Measurements from ENCODE around the gene MS4A15. TPM values are rescaled to one million over a fixed set of nuclear protein-coding genes. Genes with fewer than 3 reads are reported as not detected.
"Not testable (repeated sequence)": the region's sequence is repeated elsewhere in the genome, so short reads cannot be mapped to it uniquely, and the experiment has no call there.

Gene MS4A15
- total and polyA plus RNA-seq, 4 donors = 0.17 TPM; not detected in 3

GRCh38 chr11:60748225-60748624 lies 8.4 kb upstream of the MS4A15 start:
- H3K36me3 ChIP-seq (ENCODE audit: control insufficient read depth, insufficient read depth, low read length) = no peaks in the 10 kb centered on the region
- no peaks in the 10 kb centered on the region for H3K9me3 ChIP-seq (ENCODE audit: control insufficient read depth, insufficient read depth, low read length)
- no peak overlapping the region for H3K4me3 ChIP-seq (ENCODE audit: low read depth, low read length)
- DNase-seq (ENCODE audit: low read depth in 4 of 6, low spot score in 6 of 6) = no peak
- H3K4me1 ChIP-seq (ENCODE audit: control insufficient read depth, insufficient read depth, low read length) = no peaks in the 10 kb centered on the region
- H3K27ac ChIP-seq (ENCODE audit: low read depth, low read length) = no peak overlapping the region
- 88% methylated on average over 15 of the region's 17 CpGs for WGBS (ENCODE audit: insufficient coverage)
- H3K27me3 ChIP-seq (ENCODE audit: control insufficient read depth, insufficient read depth, low read length) = no peaks in the 10 kb centered on the region

DNA sequence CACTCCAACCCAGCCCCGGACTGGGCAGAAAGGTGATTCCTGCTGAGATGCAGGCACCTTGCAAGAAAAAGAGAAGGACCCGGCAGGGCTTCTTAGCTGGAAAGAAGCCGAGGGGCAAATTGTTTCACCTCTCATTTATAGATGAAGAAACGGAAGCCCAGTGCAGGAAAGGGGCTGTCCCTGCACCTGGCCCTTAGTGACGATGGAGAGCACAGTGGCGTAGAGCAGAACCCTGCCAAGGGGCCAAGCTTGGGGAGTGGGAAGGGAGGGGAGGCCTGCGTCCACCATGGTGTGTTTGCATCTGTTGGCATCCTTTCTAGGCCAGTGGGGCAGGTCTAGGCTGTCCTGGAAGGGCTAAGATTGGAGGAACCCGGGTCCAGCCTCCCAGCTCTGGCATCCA lies 7.8 kb upstream of the MS4A15 start:
- H3K27me3 ChIP-seq (ENCODE audit: control insufficient read depth, insufficient read depth, low read length) = no peaks in the 10 kb centered on the region
- no peak overlapping the region for H3K27ac ChIP-seq (ENCODE audit: low read depth, low read length)
- no peaks in the 10 kb centered on the region for H3K4me1 ChIP-seq (ENCODE audit: control insufficient read depth, insufficient read depth, low read length)
- no peak overlapping the region for H3K4me3 ChIP-seq (ENCODE audit: low read depth, low read length)
- no peak for DNase-seq (ENCODE audit: low read depth in 4 of 6, low spot score in 6 of 6)
- H3K9me3 ChIP-seq (ENCODE audit: control insufficient read depth, insufficient read depth, low read length) = no peaks in the 10 kb centered on the region
- 80% methylated on average over 8 of the region's 8 CpGs for WGBS (ENCODE audit: insufficient coverage)
- H3K36me3 ChIP-seq (ENCODE audit: control insufficient read depth, insufficient read depth, low read length) = no peaks in the 10 kb centered on the region

DNA sequence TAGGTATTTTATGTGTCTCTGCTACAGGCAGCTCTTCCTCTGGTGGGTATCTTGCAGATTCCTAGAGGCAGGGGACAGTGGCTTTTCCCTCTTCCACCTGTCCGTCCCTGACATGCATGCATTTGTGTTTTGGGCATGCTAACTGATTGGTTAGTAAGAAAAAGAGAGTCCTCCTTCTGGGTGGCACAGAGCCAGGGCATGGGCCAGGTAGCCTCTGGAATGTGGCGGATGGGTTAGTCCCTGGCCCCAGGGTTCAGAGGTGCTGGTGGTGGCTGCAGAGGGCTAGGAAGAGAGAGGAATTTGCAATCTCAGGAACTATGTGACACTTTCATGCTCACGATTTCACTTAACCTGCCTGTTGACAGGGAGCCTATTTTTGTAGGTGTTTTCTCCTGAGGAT lies 5.8 kb upstream of the MS4A15 start:
- Histone ChIP-seq H3K4me3 (ENCODE audit: low read depth, low read length) (no peak overlapping the region), H3K4me1 (ENCODE audit: control insufficient read depth, insufficient read depth, low read length) (no peaks in the 10 kb centered on the region), H3K36me3 (ENCODE audit: control insufficient read depth, insufficient read depth, low read length) (no peaks in the 10 kb centered on the region), H3K9me3 (ENCODE audit: control insufficient read depth, insufficient read depth, low read length) (no peaks in the 10 kb centered on the region), H3K27me3 (ENCODE audit: control insufficient read depth, insufficient read depth, low read length) (no peaks in the 10 kb centered on the region), H3K27ac (ENCODE audit: low read depth, low read length) (no peak overlapping the region)
- DNase-seq (ENCODE audit: low read depth in 4 of 6, low spot score in 6 of 6) = no peak
- 90% methylated on average over 3 of the region's 3 CpGs for WGBS (ENCODE audit: insufficient coverage)

DNA sequence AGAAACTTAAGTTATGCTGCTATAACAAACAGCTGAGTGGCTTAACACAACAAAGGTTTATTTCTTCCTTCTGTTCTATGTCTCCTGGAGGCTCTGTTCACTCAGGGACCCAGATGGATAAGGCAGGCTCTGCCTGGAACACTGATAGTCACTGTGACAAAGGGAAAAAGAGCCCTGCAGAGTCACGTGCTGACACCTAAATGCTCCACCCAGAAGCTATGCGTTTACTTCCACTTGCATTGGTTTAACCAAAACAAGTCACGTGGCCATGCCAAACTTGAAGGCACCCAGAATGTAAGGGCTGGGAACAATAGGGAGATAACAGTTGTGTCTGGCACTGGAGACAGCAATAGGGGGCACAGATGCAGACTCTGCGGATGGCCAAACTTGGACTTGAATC lies 3.4 kb upstream of the MS4A15 start:
- H3K27ac ChIP-seq (ENCODE audit: low read depth, low read length) = no peak overlapping the region
- no peaks in the 10 kb centered on the region for H3K9me3 ChIP-seq (ENCODE audit: control insufficient read depth, insufficient read depth, low read length)
- H3K4me3 ChIP-seq (ENCODE audit: low read depth, low read length) = no peak overlapping the region
- no peaks in the 10 kb centered on the region for H3K27me3 ChIP-seq (ENCODE audit: control insufficient read depth, insufficient read depth, low read length)
- 71% methylated on average over 3 of the region's 4 CpGs for WGBS (ENCODE audit: insufficient coverage)
- no peak for DNase-seq (ENCODE audit: low read depth in 4 of 6, low spot score in 6 of 6)
- H3K4me1 ChIP-seq (ENCODE audit: control insufficient read depth, insufficient read depth, low read length) = no peaks in the 10 kb centered on the region
- H3K36me3 ChIP-seq (ENCODE audit: control insufficient read depth, insufficient read depth, low read length) = no peaks in the 10 kb centered on the region

DNA sequence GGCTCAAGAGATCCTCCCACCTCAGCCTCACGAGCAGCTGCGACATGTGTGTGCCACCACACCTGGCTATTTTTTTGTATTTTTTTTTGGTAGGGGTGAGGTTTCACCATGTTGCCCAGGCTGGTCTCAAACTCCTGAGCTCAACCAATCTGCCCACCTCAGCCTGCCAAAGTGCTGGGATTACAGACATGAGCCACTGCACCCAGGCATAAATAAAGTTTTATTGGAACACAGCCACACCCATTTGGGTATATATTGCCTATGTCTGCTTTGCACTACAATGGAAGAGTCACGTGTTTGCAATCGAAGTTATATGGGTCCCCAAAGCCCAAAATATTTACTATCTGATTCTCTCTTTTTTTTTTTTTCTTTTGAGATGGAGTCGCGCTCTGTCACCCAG lies 1.8 kb upstream of the MS4A15 start:
- WGBS (ENCODE audit: insufficient coverage) = 100% methylated on average over 2 of the region's 6 CpGs
- H3K9me3 ChIP-seq (ENCODE audit: control insufficient read depth, insufficient read depth, low read length) = no peaks in the 10 kb centered on the region
- H3K27me3 ChIP-seq (ENCODE audit: control insufficient read depth, insufficient read depth, low read length) = no peaks in the 10 kb centered on the region
- no peaks in the 10 kb centered on the region for H3K4me1 ChIP-seq (ENCODE audit: control insufficient read depth, insufficient read depth, low read length)
- H3K4me3 ChIP-seq (ENCODE audit: low read depth, low read length) = no peak overlapping the region
- no peak overlapping the region for H3K27ac ChIP-seq (ENCODE audit: low read depth, low read length)
- H3K36me3 ChIP-seq (ENCODE audit: control insufficient read depth, insufficient read depth, low read length) = no peaks in the 10 kb centered on the region
- DNase-seq (ENCODE audit: low read depth in 4 of 6, low spot score in 6 of 6) = no peak

DNA sequence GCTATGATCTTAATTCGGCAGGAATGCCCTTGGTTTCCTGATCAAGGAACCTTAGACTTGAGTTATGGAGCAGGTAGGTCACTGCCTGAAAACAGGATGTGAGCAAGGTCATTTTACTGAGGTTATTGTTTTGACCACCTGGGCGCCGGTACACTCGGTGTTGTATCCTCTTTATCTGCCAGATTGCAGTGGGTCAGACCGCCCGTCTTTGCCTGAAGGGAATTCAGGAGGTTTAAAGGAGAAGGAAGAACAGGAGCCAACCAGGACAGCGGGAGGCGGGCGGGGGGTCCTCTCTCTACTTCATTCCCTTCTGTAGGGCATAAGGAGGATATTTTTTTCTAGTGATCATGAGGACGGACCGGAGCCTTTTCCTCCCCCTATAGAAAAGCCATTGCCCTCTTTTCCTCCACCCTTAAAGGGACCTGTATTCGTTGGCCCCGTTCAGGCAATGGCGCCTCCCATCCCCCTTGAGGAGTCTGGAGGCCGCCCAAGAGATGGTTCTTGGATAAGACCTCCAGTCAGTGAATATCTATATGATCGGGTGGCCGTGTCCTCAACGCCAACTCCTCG lies 649 bp downstream of the MS4A15 start:
- no peaks in the 10 kb centered on the region for H3K4me1 ChIP-seq (ENCODE audit: control insufficient read depth, insufficient read depth, low read length)
- H3K36me3 ChIP-seq (ENCODE audit: control insufficient read depth, insufficient read depth, low read length) = no peaks in the 10 kb centered on the region
- WGBS (ENCODE audit: insufficient coverage) = 94% methylated on average over 14 of the region's 19 CpGs
- DNase-seq (ENCODE audit: low read depth in 4 of 6, low spot score in 6 of 6) = no peak
- no peaks in the 10 kb centered on the region for H3K27me3 ChIP-seq (ENCODE audit: control insufficient read depth, insufficient read depth, low read length)
- H3K9me3 ChIP-seq (ENCODE audit: control insufficient read depth, insufficient read depth, low read length) = no peaks in the 10 kb centered on the region
- H3K4me3 ChIP-seq (ENCODE audit: low read depth, low read length) = no peak overlapping the region
- no peak overlapping the region for H3K27ac ChIP-seq (ENCODE audit: low read depth, low read length)

DNA sequence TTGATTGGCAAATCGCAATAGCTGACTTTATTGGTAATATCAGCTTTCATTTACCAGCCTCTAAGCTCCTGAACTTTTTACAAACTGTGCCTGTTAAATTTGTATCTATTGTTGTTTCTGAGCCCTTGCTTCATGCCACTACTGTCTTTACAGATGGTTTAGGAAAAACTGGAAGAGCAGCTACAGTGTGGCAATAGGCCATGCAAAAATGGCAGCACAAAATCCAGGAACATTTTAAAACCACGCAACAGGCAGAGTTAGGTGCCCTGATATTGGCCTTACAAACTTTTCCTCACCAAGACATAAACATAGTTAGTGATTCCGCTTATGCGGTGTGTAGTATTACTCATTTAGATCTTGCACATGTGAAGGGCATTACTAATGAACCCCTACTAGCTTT lies 2.0 kb downstream of the MS4A15 start:
- not testable (repeated sequence) for H3K27me3 ChIP-seq (ENCODE audit: control insufficient read depth, insufficient read depth, low read length); H3K9me3 ChIP-seq (ENCODE audit: control insufficient read depth, insufficient read depth, low read length); H3K4me1 ChIP-seq (ENCODE audit: control insufficient read depth, insufficient read depth, low read length); H3K4me3 ChIP-seq (ENCODE audit: low read depth, low read length); H3K27ac ChIP-seq (ENCODE audit: low read depth, low read length); DNase-seq (ENCODE audit: low read depth in 4 of 6, low spot score in 6 of 6); H3K36me3 ChIP-seq (ENCODE audit: control insufficient read depth, insufficient read depth, low read length)
- no CpG with 5 or more reads among the region's 4 CpGs for WGBS (ENCODE audit: insufficient coverage)

DNA sequence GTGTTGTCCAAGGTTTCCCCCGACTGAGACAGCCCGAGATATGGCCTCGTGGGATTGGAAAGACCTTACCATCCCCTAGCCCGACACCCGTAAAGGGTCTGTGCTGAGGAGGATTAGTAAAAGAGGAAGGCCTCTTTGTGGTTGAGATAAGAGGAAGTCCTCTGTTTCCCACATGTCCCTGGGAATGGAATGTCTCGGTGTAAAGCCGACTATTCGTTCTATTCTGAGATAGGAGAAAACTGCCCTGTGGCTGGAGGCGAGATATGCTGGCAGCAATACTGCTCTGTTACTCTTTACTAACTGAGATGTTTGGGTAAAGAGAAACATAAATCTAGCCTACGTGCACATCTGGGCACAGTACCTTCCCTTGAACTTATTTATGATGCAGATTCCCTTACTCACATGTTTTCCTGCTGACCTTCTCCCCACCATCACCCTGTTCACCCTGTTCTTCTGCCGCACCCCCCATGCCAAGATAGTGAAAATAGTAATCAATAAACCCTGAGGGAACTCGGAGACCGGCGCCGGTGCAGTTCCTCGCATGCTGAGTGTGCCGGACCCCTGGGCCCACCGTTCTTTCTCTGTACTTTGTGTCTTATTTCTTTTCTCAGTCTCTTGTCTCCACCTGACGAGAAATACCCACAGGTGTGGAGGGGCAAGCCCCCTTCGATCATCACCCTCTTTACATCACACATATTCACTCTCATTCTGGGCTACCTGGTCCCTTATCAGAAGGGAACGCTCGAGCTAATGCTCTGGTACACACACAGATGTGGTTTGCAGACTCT lies 3.0 kb downstream of the MS4A15 start:
- not testable (repeated sequence) for H3K9me3 ChIP-seq (ENCODE audit: control insufficient read depth, insufficient read depth, low read length); H3K36me3 ChIP-seq (ENCODE audit: control insufficient read depth, insufficient read depth, low read length); H3K4me1 ChIP-seq (ENCODE audit: control insufficient read depth, insufficient read depth, low read length); H3K27ac ChIP-seq (ENCODE audit: low read depth, low read length); H3K4me3 ChIP-seq (ENCODE audit: low read depth, low read length); H3K27me3 ChIP-seq (ENCODE audit: control insufficient read depth, insufficient read depth, low read length); DNase-seq (ENCODE audit: low read depth in 4 of 6, low spot score in 6 of 6)
- 91% methylated on average over 13 of the region's 22 CpGs for WGBS (ENCODE audit: insufficient coverage)

GRCh38 chr11:60761436-60762190 lies 4.9 kb downstream of the MS4A15 start:
- 100% methylated on average over 1 of the region's 4 CpGs for WGBS (ENCODE audit: insufficient coverage)
- H3K27ac ChIP-seq (ENCODE audit: low read depth, low read length) = no peak overlapping the region

More at GRCh38 chr11:60761436-60762190, 4.9 kb downstream of the MS4A15 start:
- Histone ChIP-seq H3K4me1 (ENCODE audit: control insufficient read depth, insufficient read depth, low read length) (no peaks in the 10 kb centered on the region), H3K27me3 (ENCODE audit: control insufficient read depth, insufficient read depth, low read length) (no peaks in the 10 kb centered on the region), H3K9me3 (ENCODE audit: control insufficient read depth, insufficient read depth, low read length) (no peaks in the 10 kb centered on the region), H3K36me3 (ENCODE audit: control insufficient read depth, insufficient read depth, low read length) (no peaks in the 10 kb centered on the region), H3K4me3 (ENCODE audit: low read depth, low read length) (no peak overlapping the region)
- DNase-seq (ENCODE audit: low read depth in 4 of 6, low spot score in 6 of 6) = no peak
